Stimulated activated naive CD4-positive, alpha-beta T cell treated with Interleukin-2 at 50 U/mL for 16 hours (primary cell): Measurements from ENCODE around the gene RMI1.
A peak's percentile ranks its signal among the peaks of the same experiment; 100 is the strongest.

ENCODE experiments used
- DNase-seq: peaks from one replicate; lab custom pipeline; 2025; lab: John Stamatoyannopoulos, UW

The RMI1 gene

DNA sequence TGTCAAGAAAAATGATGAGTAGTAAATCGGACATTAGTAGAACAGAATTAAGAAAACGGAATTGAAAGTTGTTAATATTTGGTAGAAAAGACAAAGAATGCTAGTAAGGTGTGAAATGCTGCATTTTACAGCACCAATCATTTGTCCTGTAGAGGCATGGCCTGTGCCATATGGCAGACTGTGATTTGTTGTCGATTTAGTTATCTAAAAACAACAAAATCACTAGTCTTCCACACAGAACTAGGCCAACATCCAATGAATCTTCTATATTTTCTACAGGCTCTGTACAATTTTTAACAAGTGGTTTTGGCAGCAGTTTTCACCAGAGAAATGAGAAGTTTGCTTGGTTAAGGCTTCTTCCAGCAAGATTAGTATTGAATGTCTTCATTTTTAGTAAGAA lies 11.0 kb upstream of the RMI1 start:
- no peak for DNase-seq

DNA sequence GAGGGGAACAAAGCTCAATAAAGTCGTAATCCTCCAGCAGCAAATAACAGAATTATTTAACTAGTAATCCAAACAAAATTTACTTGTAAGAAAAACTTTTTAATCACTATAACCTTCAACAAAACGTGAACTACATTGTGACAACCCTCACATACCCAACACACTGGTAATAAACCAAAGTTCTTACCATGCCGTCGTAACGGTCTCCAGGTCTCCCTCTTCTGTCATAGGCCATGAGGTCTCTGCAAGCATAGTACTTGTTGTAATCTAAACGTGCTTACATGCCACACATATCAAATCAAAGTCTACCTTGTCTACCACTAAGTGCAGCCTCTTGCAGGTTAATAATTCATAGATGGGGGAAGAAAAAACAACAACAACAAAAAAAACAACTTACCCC lies 9.1 kb upstream of the RMI1 start:
- DNase-seq: no peak

DNA sequence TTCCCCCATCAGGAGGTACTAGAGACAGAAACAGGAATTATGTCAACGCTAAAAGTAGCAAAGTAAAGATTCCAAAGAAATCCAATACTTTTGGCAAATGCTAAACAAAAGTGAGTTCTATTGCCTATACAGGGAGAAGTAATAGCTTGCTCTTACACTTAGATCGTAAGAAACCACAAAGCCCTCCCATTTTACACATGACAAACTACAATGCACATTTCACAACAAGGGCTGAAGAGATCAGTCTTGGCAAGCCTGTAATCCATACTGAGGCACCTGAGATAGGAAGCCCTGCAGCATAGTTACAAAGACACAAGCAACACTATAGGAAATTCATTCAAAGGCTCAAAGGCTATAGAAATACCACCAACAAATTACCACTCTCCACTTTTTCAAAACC lies 8.3 kb upstream of the RMI1 start:
- no peak for DNase-seq

DNA sequence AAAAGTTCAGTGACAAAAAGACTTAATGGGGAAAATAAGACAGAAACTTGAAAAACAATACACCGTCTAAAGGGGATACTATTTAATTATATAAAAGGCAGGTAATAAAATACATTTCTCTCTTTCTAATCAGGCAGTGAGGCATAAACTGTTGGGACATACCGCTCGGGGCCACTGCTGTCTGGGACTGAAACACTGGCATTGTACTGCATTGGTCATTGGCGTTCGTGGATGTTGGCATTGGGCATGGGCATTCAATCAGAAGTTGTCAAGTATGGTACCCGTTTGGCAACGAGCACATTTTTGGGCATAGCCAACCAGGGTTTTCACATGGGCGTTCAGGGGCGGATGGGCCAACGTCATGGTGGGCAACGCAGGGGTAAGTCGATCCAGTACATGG lies 5.3 kb upstream of the RMI1 start:
- no peak for DNase-seq

DNA sequence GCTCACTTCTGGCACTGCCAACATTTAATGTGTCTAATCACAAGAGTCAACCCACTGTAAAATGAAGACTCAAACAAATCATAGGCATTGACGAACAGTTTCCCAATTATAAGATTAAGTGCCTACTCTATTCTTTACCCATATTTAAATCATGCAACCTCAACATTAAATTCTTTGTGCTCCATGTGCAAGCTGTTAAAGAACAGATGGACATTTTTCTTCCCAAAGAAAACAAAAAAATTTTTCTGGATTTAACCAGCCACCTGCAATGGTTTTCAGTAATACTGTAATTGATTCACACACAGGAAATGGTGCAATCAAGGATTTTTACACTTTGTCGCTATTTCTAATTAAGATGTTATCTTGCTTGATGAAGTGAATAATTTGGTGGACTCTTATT lies 4.2 kb upstream of the RMI1 start:
- no peak for DNase-seq

DNA sequence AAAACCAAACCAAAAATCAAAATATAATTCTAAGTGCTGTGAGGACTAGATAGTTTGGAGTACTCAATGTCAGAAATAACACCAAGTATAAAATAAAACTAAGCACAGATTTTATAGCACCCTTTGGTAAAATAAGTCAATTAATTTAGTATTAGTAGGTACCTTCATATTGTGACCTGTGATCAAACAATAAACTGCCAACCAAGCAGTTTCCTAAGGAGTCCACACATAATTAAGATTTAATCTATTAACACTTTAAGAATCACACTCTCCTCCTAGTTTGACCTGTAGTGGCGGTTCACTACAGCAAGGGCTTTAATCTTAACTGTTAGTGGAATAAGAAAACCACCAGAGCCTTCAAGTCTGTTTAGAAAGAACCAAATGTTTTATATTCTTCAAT lies 3.4 kb upstream of the RMI1 start:
- DNase-seq: no peak

DNA sequence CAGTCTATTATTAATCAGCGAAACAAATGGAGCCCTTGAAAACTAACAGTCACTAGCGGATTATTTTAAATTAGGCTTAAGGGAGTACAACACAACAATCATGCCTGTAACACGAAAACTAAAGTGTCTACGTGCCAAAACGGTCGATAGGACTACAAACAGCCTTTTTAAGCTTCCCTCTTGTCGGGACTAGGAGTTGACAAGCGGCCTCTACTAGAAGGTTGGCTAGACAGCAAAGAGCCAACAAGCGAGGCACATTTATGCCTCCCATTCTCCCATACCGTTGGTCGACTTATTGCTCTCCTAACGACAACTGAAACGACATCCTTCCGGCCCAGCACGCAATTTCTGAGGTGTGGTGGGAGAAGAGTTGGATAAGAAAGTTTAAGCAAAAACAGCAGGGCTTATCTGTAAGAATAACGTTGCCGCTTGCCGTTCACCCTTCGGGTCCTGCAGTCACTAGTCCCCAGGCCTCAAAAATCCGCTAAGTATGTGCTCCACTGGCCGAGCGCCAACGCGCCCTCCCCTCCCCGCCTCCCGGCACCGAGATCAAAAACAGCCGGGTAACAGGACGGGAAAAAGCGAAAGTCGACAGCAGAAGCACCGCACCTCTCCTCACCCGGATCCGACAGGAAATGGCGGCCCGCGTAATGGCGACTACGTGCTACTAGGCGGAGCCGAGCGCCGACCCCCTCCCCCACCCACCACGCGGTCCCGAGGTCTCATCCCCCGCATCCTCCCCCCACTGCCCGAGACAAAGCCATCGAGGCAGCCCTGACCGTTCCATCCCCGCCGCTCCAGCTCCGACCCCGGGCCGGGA lies 1.4 kb upstream of the RMI1 start:
- peak; percentile 87 for DNase-seq

DNA sequence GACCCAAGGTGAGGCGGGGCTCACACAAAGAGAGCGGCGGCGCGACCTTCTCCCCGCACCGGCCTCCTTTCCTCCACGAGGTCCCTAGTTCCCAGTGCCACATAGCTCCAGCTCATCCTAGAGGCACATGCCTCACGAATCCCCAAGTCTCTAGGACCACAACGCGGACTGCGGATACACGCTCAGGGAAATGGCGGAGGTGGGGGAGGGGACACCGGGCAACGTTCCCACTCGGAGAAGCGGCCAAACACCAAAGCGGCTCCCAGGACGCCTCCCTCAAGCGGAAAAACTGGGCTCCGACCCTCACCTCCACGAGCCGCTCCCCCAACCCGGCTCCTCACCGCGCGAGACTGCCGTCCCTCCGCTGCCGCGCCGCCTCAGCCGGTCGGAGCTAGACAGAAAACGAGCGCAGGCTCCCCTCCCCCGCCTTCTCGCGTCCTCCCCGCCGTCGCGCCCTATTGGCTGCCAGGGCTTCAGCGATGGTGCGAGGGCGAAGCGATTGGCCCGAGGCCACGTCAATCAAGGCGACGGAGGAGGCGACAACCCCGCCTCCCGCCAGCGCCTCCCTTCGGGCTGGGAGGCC lies 702 bp upstream of the RMI1 start, which contains the start of gene HNRNPK:
Gene HNRNPK (minus strand): TSS at position 404 of the 583 bp plus-strand sequence. CDS start 1,963 bp downstream, outside the sequence.
- peak; percentile 99 for DNase-seq

DNA sequence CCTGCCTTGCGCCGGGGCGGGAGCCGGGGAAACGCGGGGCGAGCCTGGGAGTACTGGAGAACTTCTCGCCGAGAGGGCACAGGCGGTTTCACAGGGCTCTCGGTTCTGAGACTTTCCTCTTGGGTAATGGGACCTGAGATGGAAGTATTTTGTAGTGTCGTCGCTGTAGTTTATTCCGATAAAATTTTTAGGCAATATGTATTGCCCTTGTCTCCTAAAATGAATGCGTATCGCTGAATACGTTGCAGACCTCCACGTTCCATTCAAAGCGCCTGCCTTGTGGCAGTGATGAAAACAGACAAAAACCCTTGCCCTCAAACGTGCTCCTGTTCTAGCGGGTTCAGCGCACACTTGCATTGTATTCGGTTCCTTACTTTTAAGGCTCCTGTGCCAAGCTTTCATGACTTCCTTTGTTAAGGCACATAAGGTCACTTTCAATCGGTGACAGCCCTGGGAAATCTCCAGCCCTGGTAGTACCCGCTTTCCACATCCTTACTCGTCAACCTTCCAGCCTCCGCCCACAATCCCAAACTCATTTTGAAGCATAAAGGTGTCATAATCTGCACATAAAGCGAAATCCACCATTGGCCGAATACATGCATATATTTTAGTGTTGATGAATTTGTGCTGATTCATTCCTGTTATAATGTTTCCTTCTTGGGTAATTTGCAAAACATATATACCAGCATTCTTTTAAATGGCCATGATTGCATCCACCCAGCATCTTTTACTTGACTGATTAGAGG lies 694 bp downstream of the RMI1 start:
- no peak for DNase-seq

DNA sequence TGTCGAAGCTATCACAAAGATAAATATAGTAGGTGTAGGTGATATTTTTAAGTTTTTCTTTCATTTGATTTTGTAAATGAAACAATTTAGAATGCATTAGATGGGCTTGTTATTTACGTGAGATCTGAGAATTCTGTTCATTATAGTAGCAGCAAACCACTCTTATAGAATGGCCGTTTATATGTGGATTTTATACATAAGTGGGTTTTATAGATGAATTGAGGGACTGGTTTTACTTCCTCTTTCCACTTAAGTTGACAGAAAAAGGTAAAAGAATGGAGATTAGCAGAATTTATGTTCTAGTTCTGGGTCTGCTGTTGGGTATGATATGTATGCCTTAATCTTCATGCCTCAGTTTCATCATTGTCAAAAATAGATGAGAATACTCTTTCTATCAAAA lies 5.6 kb downstream of the RMI1 start:
- no peak for DNase-seq

DNA sequence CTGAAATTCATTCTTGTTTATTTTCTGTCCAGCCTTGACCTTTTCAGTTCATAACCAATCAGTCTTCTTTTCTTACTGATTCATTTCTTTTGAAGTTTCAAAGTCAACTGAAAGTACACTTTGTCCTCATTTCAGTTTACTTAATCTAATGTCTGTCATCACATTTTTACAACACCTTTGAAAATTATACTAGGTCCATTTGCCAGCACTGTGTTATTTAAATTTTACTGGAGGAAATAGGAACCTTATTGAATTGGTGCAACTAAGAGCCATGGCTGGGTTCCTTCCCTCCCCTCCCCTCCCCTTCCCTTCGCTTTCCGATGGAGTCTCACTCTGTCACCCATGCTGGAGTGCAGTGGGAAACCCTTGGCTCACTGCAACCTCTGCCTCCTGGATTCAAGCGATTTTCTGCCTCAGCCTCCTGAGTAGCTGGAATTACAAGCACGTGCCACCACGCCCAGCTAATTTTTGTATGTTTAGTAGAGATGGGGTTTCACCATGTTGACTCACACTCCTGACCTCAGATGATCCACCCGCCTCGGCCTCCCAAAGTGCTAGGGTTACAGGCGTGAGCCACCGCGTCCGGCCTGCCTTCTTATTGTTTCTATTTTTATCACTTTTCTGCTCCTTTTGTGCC lies 6.3 kb downstream of the RMI1 start:
- peak; percentile 22 for DNase-seq

DNA sequence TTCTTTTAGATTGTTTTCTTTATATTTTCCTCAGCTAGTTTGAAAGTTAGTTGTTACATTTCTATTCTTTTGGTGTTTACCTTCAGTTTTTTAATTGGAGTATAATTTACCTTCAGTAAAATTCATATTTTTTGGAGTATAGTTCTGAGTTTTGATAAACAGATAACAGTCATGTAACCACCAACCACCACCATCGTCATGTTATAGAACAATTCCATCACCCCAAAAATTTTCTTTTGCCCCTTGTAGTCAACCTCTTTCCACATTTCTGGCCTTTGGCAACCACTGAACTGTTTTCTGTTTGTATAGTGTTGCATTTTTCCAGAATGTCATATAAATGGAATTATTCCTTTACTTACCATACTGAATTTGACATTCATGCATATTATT lies 6.8 kb downstream of the RMI1 start:
- no peak for DNase-seq

DNA sequence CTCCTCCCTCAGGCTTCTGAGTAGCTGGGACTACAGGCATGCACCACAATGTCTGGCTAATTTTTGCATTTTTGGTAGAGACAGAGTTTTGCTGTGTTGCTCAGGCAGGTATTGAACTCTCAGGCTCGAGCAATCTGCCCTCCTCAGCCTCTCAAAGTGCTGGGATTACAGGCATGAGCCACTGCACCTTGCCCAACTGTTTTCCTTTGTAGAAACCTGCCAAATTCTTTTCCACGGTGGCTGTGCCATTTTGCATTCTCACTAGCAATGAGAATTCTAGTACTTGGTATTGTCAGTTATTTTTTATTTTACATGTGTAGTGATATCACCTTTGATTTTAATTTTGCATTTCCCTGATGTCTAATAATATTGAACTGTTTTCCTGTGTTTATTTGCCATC lies 7.8 kb downstream of the RMI1 start:
- DNase-seq: no peak

DNA sequence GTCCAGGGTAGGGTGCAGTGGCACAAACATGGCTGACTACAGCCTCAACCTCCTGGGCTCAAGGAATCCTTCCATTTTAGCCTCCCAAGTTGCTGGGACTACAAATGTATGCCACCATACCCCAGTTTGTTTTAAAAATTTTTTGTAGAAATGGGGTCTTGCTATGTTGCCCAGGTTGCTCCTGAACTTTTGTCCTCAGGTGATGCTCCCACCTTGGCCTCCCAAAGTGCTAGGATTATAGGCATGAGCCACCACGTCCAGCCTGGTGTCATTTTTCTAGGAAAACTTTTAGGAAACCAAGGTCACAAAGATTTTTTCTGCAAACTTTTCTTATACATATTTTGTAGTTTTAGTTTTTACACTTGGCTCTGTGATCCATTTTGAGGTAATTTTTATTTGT lies 10.8 kb downstream of the RMI1 start:
- DNase-seq: no peak

DNA sequence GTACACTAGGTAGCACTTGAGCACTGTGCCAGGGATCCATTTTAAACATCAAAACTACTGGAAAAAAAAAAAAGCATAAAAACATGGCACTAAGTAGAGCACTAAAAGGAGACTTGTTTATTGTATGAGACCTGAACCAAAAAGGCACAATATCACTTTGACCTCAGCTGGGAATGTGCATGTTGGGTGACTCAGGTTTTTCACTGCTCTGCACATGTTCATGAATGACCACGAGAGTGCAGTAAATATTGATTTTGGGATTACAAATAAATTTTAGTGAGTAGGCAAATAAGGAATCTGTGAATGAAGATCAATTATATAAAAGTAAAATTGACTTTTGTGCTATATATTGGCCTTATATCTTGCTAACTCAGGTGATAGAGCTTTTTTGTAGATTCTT lies 11.8 kb downstream of the RMI1 start:
- no peak for DNase-seq

DNA sequence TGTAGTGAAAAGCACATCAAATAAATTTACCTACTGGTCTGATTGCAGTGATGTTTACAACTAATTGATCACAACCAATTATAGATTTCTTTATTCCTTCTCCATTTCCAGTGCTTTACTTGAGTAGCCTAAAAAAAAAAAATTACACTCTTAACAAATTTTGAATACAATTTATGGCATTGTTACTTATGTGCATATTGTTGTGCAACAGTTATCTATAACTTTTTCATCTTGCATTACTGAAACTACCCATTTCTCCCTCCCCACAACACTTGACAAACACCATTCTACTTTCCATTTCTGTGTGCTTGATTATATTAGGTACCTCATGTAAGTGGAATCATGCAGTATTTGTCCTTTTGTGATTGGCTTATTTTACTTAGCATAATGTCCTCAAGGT lies 12.3 kb downstream of the RMI1 start:
- no peak for DNase-seq

DNA sequence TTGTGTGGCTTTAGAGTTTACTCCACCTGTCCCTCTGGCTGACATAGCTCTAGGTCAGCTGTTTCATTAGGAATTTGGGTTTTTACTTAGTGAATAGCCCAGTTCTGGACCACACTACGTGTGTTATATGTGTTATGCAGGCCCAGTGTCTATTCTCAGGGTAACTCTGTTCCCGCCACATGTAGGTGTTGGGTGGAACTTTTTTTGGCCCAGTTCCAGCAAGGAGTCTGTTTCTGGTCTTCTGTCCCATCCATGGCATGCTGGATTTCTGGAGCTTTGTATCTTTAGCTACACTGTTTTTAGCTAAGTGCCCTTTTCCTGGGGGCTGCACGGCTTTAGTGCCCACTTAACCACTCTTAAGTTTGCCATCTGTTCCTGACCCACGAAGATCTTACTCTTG lies 15.5 kb downstream of the RMI1 start:
- no peak for DNase-seq

DNA sequence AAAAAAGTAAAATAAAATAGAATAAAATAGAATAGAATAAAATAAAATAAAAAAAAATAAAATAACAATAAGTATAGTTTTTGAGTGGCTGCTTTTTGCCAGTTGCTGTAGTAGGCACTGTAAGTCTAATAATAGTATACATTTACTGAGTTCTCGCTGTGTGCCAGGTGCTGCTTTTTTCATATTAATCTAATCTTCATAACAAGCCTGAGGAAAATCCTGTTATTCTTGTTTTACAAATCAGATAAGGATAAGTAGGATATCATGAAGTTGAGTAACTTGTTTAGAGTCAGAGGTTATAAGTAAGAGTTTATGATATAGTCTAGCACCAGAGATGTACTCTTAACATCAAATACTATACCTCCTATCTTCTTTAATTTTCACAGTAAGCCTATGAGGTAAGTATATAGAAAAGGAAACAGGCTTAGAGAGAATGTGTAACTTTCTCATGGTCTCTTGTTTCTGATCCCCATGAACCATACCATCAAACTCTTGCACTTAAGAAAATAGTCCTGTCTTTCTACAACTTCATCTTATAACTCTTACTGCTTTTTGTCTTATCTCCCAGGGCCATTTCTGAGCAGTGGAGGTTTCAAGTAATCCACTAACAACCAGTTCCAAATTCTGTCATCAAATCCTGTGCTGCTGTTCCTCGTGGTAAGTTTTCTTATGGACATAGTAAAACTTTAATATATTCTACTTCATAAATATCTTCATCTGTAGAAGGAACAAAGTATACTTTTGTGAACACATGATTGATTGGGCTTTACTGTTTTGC lies 18.7 kb downstream of the RMI1 start:
- DNase-seq: no peak

DNA sequence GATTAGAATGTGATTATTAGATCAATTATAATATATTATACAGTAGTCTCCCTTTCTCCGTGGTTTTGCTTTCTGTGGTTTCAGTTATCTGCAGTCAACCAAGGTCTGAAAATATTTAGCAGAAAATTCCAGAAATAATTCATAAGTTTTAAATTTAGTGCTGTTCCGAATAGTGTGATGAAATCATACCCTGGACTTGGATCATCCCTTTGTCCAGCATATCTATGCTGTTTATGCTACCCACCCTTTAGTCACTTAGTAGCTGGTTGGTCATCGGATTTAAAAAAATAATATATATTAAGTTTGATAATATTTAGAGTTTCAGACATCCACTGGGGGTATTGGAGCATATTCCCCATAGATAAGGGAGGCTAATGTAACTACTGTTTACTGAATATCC lies 19.6 kb downstream of the RMI1 start:
- no peak for DNase-seq

DNA sequence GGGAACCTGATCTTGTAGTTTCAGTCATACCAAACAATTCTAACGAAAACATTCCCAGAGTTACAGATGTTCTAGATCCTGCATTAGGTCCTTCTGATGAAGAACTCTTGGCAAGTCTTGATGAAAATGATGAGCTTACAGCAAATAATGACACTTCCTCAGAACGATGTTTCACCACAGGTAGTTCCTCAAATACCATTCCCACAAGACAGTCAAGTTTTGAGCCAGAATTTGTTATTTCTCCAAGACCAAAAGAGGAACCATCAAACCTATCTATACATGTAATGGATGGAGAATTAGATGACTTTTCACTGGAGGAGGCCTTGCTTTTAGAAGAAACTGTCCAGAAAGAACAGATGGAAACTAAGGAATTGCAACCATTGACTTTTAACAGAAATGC lies 21.0 kb downstream of the RMI1 start:
- no peak for DNase-seq

DNA sequence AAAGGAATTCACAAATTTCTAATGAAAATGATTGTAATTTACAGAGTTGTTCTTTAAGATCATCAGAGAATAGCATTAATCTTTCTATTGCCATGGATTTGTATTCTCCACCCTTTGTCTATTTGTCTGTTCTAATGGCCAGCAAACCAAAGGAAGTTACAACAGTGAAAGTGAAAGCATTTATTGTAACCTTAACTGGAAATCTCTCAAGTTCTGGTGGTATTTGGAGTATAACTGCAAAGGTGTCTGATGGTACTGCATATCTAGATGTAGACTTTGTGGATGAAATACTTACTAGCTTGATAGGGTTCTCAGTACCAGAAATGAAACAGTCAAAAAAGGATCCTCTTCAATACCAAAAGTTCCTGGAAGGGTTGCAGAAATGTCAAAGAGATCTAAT lies 21.7 kb downstream of the RMI1 start:
- DNase-seq: no peak

DNA sequence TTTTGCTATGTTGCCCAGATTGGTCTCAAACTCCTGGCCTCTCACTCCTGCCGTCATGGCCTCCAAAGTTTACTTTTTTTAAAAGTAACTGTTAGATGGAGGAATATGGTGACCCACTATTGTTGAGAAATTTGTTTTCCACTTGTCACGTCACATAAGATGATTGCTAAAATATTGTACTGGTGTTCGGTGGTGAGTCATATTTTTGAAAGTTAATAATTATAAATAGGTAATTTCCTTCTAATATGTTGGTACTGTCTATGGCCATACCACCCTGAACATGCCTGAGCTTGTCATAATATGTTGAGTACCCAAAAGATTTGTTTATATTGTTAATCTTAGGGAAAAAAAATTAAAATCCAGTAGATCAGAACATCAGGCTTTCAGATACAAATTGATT lies 22.6 kb downstream of the RMI1 start:
- no peak for DNase-seq
